ENCODE results near the gene BMP6. TPM values are rescaled to one million over a fixed set of nuclear protein-coding genes. Genes with fewer than 3 reads are reported as not detected.

BMP6 gene
- total and polyA plus RNA-seq, 2 experiments from 2014 or later = 0.84 to 2.8 TPM

GRCh38 chr6:7912736-7913517 is 187.0 kb downstream of the BMP6 start:
- no peak for DNase-seq (ENCODE audit: low spot score)
- Mint-ChIP-seq H3K27me3 (ENCODE audit: insufficient read depth, low read depth, poor library complexity) (no peaks in the 10 kb centered on the region), H3K4me3 (no peak overlapping the region), H3K36me3 (ENCODE audit: low read depth) (no peaks in the 10 kb centered on the region), H3K4me1 (peaks cover 6% of the 10 kb centered on the region; the same call in 2 of the 3 replicates), H3K27ac (no peak overlapping the region), H3K9me3 (no peaks in the 10 kb centered on the region)
- peaks cover 14% of the 10 kb centered on the region; the same call in 1 of the 2 replicates for H3K4me1 ChIP-seq (ENCODE audit: insufficient read depth)
- TF ChIP-seq EZH2 (IDR thresholded peaks at IDR 0.05; ENCODE audit: low read depth, unreplicated experiment) (no peak), CTCF (conservative IDR thresholded peaks at IDR 0.05; ENCODE audit: low read depth in 2 of 2) (no peak), REST (IDR thresholded peaks at IDR 0.05; ENCODE audit: unreplicated experiment) (no peak), STAT1 (IDR thresholded peaks at IDR 0.05; ENCODE audit: unreplicated experiment) (no peak)
- TF ChIP-seq, protein P1, sequence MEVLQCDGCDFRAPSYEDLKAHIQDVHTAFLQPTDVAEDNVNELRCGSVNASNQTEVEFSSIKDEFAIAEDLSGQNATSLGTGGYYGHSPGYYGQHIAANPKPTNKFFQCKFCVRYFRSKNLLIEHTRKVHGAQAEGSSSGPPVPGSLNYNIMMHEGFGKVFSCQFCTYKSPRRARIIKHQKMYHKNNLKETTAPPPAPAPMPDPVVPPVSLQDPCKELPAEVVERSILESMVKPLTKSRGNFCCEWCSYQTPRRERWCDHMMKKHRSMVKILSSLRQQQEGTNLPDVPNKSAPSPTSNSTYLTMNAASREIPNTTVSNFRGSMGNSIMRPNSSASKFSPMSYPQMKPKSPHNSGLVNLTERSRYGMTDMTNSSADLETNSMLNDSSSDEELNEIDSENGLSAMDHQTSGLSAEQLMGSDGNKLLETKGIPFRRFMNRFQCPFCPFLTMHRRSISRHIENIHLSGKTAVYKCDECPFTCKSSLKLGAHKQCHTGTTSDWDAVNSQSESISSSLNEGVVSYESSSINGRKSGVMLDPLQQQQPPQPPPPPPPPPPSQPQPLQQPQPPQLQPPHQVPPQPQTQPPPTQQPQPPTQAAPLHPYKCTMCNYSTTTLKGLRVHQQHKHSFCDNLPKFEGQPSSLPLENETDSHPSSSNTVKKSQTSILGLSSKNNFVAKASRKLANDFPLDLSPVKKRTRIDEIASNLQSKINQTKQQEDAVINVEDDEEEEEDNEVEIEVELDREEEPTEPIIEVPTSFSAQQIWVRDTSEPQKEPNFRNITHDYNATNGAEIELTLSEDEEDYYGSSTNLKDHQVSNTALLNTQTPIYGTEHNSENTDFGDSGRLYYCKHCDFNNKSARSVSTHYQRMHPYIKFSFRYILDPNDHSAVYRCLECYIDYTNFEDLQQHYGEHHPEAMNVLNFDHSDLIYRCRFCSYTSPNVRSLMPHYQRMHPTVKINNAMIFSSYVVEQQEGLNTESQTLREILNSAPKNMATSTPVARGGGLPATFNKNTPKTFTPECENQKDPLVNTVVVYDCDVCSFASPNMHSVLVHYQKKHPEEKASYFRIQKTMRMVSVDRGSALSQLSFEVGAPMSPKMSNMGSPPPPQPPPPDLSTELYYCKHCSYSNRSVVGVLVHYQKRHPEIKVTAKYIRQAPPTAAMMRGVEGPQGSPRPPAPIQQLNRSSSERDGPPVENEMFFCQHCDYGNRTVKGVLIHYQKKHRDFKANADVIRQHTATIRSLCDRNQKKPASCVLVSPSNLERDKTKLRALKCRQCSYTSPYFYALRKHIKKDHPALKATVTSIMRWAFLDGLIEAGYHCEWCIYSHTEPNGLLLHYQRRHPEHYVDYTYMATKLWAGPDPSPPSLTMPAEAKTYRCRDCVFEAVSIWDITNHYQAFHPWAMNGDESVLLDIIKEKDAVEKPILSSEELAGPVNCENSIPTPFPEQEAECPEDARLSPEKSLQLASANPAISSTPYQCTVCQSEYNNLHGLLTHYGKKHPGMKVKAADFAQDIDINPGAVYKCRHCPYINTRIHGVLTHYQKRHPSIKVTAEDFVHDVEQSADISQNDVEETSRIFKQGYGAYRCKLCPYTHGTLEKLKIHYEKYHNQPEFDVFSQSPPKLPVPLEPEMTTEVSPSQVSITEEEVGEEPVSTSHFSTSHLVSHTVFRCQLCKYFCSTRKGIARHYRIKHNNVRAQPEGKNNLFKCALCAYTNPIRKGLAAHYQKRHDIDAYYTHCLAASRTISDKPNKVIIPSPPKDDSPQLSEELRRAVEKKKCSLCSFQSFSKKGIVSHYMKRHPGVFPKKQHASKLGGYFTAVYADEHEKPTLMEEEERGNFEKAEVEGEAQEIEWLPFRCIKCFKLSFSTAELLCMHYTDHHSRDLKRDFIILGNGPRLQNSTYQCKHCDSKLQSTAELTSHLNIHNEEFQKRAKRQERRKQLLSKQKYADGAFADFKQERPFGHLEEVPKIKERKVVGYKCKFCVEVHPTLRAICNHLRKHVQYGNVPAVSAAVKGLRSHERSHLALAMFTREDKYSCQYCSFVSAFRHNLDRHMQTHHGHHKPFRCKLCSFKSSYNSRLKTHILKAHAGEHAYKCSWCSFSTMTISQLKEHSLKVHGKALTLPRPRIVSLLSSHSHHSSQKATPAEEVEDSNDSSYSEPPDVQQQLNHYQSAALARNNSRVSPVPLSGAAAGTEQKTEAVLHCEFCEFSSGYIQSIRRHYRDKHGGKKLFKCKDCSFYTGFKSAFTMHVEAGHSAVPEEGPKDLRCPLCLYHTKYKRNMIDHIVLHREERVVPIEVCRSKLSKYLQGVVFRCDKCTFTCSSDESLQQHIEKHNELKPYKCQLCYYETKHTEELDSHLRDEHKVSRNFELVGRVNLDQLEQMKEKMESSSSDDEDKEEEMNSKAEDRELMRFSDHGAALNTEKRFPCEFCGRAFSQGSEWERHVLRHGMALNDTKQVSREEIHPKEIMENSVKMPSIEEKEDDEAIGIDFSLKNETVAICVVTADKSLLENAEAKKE (CRISPR knock-in tag; IDR thresholded peaks at IDR 0.05) = no peak
- H3K4me3 ChIP-seq = no peak overlapping the region
- H3K27ac ChIP-seq (ENCODE audit: low read depth) = no peak overlapping the region
- H3F3A ChIP-seq (replicated peaks; ENCODE audit: low read depth) = peaks cover 10% of the 10 kb centered on the region; the same call in 1 of the 2 replicates
- H3K79me2 ChIP-seq (replicated peaks; ENCODE audit: insufficient read depth) = peaks cover 18% of the 10 kb centered on the region
- no peak overlapping the region for H3K4me2 ChIP-seq
- no peak for ATAC-seq
- peaks cover 9% of the 10 kb centered on the region; the same call in 1 of the 2 replicates for H3K27me3 ChIP-seq (ENCODE audit: insufficient read depth)
- H2AFZ ChIP-seq = no peak overlapping the region
- H3K9me2 ChIP-seq (ENCODE audit: insufficient read depth) = no peaks in the 10 kb centered on the region
- no peaks in the 10 kb centered on the region for H3K36me3 ChIP-seq (ENCODE audit: insufficient read depth)
- H4K20me1 ChIP-seq (replicated peaks; ENCODE audit: insufficient read depth) = 0 out of 2 replicates have a peak, but pooled peaks cover 14% of the 10 kb centered on the region
